HG03571 (cell line): ENCODE measurements around the gene DUS1L.

Experiments
- ATAC-seq: cut with Tn5 transposase; IDR thresholded peaks from one replicate; pipeline ENCODE4 v1.9.1; 2021; ENCODE audit not compliant: unreplicated experiment

DUS1L gene

DNA sequence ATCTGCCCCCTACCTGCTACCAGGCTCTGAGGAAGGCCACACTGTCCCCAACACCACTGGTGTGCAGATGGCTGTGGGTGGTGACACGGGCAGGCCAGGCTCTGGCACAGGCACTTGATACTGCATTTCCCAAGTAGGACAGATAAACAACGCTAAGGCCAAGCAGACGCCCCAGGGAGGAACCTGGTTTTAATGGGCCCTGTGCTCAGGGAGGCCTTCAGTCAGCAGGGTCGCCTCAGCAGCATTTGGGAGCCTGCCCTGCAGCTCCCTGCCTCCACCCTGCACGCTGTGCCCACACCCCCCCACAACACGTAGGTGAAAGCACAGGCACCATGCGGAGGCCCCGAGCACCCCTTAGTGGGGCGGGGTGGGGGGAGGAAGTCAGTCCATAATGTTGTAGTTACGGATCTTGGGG lies 35.7 kb upstream of the DUS1L start:
- no peak for ATAC-seq

DNA sequence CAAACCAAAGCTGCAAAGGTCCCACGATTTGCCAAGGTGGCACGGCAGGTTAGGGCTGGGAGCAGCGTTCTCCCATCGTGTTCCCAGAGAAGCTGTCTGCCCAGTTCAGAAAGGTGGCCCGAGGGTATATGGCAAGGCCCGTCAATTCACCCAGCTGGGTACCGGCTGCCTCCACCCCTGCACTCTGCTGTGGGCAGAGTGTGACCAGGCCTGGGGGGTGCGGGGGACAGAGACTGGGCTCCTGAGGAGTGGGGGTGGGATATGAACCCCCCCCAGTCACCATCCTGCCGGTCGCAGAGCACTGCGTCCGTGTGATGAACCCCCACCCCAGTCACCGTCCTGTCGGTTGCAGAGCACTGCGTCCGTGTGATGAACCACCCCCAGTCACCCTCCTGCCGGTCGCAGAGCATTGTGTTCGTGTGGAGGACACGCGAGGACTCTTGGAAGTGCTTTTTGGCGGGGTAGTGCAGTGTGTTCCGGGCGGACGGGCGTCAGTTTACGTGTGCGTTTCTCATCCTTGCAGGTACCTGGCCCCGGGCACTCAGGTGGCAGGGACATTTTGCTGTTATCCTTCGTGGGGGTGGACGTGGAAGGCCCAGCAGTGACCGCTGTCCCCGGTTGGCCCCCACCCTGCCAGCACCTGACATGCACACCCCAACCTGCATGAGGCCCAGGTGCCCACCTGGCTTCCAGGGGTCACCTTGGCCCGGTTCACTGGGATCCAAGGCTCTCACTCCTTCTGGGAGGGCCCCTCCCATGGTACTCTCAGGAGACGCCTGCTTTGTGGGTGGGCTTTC lies 35.1 kb upstream of the DUS1L start:
- ATAC-seq = no peak

DNA sequence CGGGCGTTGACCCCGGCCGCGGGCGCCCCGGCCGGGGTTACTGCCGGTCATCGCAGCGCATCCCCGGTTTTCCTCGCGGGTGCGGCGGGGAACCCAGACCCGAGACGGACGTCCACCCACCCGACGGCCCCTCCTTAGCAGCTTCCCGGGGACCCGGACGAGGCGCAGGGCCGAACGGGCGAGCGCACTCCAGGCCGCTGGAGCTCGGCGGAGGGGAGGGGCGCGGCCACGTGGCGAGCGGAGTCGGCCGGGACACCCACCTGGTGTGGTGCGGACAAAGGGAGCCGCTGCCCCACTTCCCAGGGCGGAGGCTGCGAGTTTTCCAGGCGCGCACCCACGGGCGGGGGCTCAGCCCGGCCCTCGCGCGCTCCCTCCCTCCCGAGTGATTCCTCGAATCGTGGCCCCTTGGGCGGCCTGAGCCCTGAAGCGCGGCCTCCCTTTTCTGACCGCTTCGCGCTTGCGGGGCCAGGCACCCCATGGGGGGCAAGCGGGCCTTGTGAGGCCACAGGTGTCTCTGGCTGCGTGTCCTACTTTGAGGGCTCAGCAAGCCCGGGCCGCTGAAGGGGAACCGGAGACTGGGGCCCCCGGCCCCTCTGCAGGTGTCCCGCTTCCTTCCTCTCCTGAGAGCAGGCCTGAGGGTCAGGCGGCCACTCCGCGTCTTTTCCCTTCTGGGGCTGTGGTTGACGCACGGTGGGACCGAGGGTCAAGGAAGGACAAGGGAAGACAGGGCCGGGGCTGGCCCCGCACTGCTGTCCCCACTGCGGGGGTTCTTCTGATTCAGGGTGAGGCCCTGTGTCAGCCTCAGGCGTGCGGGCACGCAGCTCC lies 33.5 kb upstream of the DUS1L start:
- ATAC-seq = peak; percentile 1

DNA sequence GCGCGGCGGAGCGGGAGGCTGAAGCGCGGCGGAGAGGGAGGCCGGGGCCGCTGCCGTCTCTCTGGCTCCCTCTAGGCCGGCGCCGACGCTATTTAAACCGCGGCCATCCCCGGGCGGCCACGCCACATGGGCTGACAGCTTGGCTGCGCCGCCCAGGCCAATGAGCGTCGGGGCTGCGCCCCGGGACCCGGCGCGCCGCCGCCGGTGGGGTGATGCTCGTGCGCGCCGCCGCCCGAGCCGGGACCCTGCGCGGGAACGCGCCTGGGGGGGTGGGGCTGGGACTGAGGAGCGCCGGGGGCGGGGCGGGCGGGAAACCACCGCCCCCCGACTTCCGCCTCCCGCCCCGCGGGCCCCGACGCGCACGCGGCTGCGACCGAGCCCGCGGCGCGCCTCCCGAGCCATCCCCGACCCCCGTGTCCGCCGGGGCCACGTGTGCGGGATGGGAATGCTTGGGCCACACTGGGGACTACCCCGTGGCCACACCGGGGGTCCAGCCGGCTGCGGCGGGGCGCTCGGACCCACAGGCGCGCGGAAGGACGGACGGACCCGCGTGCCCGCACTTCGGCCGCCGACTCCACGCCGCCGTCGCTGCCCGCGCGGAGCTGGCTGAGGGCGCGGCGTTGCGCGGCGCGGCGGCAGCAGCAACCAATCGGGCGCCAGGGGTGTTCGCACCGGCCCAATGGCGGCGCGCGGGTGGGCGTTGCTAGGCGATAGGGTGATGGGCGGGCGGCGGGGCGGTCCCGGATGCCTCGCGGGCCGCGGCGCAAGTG lies 32.8 kb upstream of the DUS1L start, which contains the start of gene FASN:
Gene FASN, minus strand, starts transcription at position 68 of the 770 bp plus-strand sequence. CDS start 1,791 bp downstream, outside the sequence.
- peak; percentile 59 for ATAC-seq

DNA sequence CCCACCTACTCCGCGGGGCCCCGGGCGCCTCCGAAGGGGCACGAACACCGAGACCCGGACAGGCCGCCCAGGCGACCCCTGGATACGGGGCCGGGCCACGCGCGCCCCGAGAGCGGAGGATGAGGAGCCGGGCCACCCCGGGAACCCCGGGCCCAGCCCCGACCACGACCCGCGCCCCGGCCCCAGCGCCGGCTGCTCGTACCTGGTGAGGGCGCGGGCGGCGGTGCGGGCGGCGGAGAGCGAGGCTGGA lies 32.2 kb upstream of the DUS1L start:
- ATAC-seq = peak; percentile 12

DNA sequence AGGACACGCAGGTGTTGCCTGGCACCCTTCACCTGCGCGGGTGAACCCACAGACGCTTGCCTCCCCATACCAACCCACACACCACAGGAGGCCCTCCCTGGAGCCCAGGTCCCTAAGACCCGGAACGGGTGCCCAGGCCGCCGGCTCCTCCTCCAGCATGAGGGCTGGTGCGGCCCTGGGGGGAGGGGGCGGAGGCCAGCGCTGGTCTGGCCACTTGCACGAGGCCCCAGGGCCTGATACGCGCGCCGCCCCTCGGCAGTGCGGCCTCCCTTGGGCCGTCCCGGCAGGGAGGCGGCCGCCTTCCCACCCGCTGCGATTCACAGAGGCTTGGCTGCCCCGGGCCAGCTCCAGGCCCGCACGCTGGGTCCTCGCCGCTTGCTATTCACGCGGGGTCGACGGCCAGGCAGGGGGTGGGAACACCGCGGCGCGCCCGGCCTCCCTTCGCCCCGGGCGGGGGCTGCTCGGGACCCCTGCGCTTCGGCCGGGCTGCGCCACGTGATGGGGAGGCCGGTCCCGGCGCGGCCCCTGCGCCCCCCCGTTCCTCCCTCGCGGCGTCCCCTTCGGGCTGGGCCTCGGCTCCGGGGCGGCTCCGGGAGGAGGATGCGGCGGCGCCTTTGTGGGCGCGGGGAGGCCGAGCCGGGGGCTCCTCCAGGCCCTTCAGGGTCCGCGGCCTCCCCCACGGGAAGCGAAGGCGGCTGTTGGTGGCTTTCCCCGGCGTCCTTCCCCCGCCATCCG lies 31.7 kb upstream of the DUS1L start:
- ATAC-seq = no peak

DNA sequence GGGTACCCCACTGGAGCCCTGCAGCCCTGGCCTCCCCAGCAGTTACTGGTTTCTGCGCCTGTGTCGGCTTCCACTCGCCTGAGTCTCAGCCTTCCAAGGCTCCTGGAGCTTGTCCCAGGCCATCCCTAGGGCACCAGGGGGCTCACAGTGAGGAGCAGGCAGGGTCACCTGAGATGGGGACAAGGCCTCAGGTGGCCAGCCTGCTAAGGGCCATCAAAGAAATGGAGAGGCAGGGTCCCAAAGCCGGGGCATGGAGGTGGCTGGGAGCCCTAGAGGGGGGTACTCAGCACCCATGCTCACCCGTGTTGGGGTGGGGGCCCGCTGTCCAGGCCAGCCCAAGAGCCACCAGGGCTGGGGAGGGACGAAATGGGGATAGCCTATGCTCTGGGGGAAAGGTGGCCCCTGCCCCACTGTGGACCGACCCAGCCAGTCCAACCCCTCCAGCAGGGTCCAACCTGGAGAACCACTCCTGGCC lies 31.1 kb upstream of the DUS1L start:
- no peak for ATAC-seq

DNA sequence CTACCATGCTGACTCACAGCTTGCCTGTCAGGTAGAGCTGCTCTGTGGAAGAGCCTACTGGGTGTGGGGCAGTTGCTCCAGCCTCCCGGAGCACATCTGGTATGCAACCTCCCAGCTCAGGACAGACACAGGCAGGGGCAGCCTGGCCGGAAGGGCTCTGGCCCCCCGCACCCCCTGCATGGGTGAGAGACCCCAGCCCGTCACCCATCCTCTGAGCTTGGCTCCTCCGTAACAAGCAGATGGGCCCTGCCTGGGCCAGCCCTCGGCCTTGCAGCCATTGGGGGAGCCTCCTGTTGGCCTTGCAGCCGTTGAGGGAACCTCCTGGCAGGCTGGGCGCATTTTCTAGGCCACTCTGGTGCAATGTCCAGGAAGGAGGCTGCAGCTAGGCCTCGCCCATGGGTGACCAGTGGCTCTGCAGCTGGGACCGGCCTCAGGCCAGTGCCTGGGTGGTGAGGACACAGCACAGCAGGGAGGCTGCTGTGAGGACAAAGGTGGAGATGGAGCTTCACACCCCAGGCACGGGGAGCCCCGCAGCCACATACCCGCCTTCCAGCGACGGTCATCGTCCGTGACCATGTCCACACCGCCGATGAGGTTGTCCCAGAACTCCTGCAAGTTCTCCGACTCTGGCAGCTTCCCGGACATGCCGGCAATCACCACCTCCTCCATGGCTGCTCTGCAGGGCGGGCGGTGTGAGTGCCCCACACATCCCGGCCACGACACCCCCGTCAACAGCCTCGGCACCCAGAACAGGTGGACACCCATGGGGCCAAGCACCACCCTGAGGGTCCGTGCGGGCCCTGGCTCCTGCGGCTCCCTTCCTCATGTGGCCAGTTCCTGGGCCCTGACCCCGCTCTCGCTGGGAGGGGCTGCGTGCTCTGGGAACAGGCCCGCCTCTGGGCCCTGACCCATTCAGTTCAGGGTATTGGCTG lies 30.4 kb upstream of the DUS1L start:
- no peak for ATAC-seq

DNA sequence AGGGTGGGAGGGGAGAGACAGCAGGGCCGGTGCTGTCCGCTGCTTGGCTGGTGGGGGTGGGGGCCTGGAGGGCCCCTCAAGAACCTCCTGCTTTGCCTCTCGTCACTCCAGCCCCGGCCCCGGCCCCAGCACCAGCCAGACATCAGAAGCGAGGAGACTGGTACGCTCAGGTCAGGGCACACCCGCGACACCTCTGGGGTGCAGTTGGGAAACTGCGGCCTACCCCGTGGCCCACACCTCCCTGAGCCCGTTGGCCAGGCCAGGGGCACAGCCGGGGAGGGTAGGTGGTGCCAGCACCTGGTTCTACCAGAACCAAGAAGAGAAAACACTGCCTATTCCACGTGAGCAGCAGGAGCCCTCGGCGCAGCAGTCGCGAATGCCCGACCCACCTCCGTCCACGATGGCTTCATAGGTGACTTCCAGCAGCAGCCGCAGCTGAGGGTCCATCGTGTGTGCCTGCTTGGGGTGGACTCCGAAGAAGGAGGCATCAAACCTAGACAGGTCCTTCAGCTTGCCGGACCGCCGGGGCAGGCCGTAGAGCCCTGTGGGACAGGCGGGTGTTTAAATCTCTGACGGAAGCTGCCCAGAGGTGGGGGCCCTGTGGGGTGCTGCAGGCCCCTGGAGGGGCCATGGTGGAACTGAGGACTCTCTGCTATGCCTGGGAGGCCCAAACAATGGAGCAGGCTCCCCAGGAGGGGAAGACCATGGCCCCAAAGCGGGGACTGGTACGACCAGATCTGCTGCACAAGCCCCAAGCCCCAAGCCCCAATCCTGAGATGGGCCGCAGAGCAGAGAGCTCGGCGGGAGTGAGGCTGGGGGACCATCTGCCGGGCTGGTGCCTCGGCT lies 29.6 kb upstream of the DUS1L start:
- no peak for ATAC-seq

DNA sequence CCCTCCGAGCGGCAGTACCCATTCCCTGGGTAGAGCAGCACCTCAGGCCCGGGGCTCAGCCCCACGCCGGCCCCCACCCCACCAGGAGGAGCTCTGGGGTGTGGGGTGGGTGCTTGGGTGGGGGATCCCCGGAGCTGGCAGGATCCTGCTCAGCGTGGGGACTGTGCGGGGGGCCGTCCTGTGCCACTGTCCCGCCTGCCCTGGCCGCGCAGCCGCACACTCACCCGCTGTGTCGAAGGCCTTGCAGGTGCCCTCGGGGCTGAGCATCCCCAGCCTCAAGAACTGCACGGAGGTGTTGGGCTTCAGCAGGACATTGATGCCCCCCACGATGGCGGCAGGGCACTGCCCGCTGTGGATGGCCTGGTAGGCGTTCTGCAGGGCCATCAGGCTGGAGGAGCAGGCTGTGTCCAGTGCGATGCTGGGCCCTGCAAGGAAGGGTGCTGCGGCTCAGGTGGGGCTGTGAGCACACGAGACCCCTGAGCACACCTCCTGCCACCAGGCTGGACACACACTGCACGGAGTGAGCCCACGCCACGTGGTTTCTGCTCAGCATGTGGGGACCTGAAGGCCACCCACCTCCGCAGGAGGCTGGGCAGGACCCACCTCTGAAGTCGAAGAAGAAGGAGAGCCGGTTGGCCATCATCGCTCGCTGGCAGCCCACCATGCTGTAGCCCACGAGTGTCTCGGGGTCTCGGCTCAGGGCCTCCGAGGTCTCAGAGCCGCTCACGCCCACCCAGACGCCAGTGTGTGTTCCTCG lies 27.6 kb upstream of the DUS1L start:
- ATAC-seq = no peak

DNA sequence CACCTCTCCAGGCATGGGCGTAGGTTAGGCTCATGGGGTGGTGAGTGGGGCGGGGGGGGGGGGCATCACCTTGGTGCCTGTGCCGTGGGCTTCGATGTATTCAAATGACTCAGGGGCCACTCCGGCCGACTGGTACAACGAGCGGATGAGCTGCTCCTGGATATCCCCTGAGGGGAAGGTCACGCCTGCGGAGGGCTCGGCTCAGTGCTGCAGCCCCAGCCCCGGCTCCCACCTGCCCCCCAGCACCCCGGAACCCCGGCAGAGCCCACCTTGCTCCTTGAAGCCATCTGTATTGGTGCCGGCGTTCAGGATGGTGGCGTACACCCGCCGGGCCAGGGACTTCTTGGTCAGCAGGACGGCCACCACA lies 27.0 kb upstream of the DUS1L start:
- ATAC-seq = no peak

DNA sequence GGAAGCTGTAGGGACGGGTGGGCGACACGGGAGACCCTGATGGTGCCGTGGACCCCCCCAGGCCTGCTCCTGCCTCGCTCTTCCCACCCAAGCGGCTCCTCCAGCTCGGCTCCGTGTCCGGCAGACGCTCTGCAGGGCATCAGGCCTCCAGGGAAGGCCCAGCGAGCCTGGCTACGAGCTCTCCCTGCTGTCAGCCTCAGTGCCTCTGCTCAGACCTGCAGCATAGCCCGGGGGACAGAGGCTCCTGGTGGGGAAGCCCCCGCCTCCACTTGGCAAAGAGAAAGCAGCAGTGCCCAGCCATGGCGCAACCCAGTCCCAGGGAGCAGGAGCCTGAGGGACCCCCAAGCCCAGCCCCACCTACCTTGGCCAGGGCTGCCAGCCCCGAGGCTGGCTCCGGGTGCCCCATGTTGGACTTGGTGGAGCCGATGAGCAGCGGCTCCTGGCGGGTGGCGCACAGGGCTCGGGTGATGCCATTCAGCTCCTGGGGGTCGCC lies 26.5 kb upstream of the DUS1L start:
- ATAC-seq = no peak

DNA sequence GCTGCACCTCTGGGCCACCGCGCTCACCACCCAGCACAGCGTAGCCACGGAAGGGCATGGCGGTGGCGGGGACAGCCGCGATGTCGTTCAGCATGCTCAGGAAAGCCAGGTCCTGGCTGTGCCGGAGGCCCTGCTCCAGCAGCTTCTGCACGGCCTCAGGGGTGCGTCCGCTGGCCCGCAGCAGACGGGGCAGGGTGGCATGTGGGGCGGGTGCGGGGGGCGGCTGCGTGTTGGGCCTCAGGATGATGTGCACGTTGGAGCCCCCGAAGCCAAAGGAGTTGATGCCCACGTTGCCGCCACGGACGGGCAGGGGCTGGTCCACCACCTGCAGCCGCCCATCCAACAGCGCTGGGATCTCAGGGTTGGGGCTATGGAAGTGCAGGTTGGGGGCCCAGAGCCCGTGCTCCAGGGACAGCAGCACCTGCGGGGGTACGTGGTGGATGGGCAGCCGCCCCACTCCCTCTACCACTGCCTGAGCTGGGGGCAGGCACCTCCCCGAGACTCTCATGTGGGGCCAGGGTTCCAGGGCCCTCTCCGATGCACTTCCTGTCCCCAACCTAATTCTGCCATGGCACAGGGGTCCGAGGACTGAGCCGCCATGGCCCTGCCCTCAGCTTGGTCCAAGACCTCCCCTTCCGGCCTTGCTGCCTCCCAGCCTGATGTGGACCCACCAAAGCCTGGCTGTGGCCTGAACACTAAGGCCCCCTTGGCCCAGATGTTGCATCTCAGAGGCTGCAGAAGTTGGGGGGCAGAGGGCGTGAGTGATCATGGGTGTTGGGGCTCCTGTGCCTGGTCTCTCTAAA lies 25.9 kb upstream of the DUS1L start:
- ATAC-seq = no peak

DNA sequence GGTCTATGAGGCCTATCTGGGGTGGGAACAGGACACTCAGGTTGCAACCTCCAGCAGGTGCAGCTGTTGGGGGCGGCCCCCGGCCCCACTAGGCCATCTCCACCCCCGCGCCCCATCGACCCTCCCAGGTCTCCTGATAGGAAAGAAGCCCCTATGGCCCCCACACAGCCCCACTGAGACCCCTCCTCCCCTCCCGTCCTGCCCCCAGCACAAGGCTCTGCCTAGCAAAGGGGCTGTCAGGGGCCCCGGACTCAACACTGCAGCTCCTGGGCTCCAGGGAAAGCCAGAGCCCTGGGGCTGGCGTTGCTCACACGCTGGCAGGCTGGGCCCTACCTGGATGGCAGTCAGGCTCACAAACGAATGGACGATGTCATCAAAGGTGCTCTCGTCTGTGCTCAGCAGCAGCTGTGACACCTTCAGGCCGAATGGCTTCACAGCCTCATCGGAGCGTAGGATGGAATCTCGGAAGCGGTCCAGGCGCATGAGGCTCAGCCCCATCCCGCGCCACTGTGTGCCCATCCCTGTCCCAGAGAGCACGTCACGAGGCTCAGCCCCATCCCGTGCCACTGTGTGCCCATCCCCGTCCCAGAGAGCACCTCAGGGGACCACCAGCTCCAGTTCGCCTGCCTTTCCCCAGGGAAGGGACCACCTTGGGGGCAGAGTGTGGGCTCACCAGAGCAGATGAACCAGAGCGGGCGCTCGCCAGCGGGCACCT lies 25.1 kb upstream of the DUS1L start:
- ATAC-seq = no peak

DNA sequence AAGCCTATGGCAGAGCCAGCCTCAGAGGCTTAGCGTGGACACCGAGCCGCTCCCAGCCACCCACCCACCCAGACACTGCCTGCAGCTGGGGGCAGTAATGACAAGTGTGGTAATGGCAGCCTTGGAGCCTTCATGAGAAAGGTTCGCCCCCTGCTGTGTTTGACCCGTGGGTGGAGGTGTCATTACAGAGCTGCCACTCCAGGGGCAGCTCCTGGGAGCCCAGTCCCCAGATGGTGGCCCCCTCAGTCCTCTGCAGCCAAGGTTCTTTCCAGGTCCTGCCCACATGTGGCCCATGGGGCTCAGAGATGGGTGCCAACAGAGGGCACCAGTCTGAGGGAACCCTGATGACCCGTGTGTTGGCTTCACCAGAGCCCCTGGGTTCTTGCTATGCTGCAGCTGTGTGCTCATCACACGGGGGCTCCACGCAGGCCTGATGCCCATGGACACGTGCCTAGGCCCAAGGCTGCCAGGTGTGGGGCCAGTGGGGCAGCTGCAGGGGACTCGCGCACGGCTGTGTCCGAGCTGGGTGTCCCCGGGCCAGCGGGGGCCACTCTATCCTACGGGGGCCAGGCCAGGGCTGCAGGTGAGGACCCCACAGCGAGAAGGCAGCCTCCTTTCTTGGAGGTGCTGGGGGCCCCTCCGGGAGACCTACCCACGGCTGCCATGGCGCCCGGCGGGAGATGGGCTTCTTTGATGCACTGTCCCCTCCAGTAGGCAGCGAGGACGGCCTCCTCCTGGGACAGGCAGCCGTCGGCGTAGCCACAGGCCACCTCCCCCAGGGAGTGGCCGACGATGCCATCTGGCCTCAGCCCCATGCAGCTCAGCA lies 24.3 kb upstream of the DUS1L start:
- ATAC-seq = no peak
